Heart right ventricle (tissue), 16 donors: Measurements from ENCODE around the gene PHRF1. TPM values are rescaled to one million over a fixed set of nuclear protein-coding genes. Genes with fewer than 3 reads are reported as not detected.
A peak's percentile ranks its signal among the peaks of the same experiment; 100 is the strongest.

Experiments used
- ATAC-seq, 8 donors: fragments of 200-7000 bp; cut with Tn5 transposase; one replicate each; pipeline ENCODE4 v1.9.1; 2020; ENCODE audit warnings: mild to moderate bottlenecking in 8 of 8, moderate library complexity in 8 of 8, moderate number of reproducible peaks in 1 of 8
- DNase-seq, 2 donors: peaks; one replicate each; pipeline ENCODE4 v3.0.0-alpha.2; 2020
- H3K27ac ChIP-seq, 10 donors: fragments of 200-600 bp; sonication (generic) in 2 of 10; one replicate each; pipeline versions ENCODE4 v1.5.0 to v1.8.0; 2020 to 2022; ENCODE audit warnings: mild to moderate bottlenecking in 3 of 10
- H3K27me3 ChIP-seq, 7 donors: fragments of 200-600 bp; one replicate each; pipeline ENCODE4 v1.8.0; 2021 to 2022; ENCODE audit warnings: mild to moderate bottlenecking in 2 of 7
- H3K36me3 ChIP-seq, 9 donors: fragments of 200-600 bp; sonication (generic) in 1 of 9; one replicate each; pipeline versions ENCODE4 v1.5.0 to v1.8.0; 2020 to 2022; ENCODE audit warnings: mild to moderate bottlenecking in 2 of 9
- H3K4me1 ChIP-seq, 9 donors: fragments of 200-600 bp; sonication (generic) in 1 of 9; one replicate each; pipeline versions ENCODE4 v1.5.0 to v1.8.0; 2020 to 2022; ENCODE audit warnings: mild to moderate bottlenecking in 4 of 9
- H3K4me3 ChIP-seq, 10 donors: fragments of 200-600 bp; sonication (generic) in 2 of 10; one replicate each; pipeline versions ENCODE4 v1.5.0 to v1.8.0; 2020 to 2022; ENCODE audit warnings: mild to moderate bottlenecking in 7 of 10, moderate library complexity in 2 of 10
- H3K9me3 ChIP-seq, 11 donors: fragments of 200-600 bp in 10 of 11; sonication (generic) in 2 of 11; one replicate each; pipeline versions ENCODE4 v1.5.0 to v1.8.0; 2013 to 2022; ENCODE audit warnings: mild to moderate bottlenecking in 2 of 11, control low read depth in 1 of 11, moderate library complexity in 1 of 11
- WGBS, 2 donors: extraction: QIAGEN DNeasy Blood & Tissue Kit; methylation state at CpG; one replicate each; pipeline ENCODE4 v1.1.7; 2013; ENCODE audit warnings: inconsistent platforms in 1 of 2; 5-methylcytosine and 5-hydroxymethylcytosine counted together
- intact Hi-C, 10 donors: fragments of 100-400 bp; cut with DNase I; formaldehyde crosslinking; loops; one replicate each; pipeline versions ENCODE4 v1.11.1 to v1.14.2; 2022
- polyA plus RNA-seq, 2 donors: library from polyadenylated mRNA; stranded (reverse); fragments of 200-250 nt; gene quantifications; one replicate each; pipeline ENCODE4 v1.2.3, GENCODE V29; 2013
- total RNA-seq, 10 donors: library from RNA; stranded (reverse); fragmentation: NEBNext Ultra II Directional in 3 of 10; extraction: Animal tissue kit (Norgen Biotek cat#: 25700) in 3 of 10; gene quantifications; one replicate each; pipeline versions ENCODE4 v1.2.1 to v1.2.4, GENCODE V29; 2021 to 2023
- TF ChIP-seq, protein P1 (sequence below), 9 donors: fragments of 200-600 bp; sonication (generic) in 2 of 9; IDR thresholded peaks; one replicate each; pipeline versions ENCODE4 v1.5.0 to v1.8.0; 2021 to 2022; ENCODE audit warnings: antibody characterized with exemption in 9 of 9, mild to moderate bottlenecking in 5 of 9, moderate library complexity in 1 of 9
- donor health status: Arrhythmogenic right ventricular cardiomyopathy.
- donor health status: ischemic (EF 13 %, LVEDD 7.1; RV severe dilation, severe dysfunction).
- donor health status: healthy with polysubstance abuse.
- donor health status: DM: no; HTN: yes; CAD: no.
- donor health status: DM: no; HTN: no; CAD: no.
- donor health status: ischemic (EF 25% LVEDD 6.9; RV normal size, moderate dysfunction).
- donor health status: ischemic (EF 25% LVEDD 5.7; RV mildly dilated, moderate dysfunction).
- donor health status: healthy.
- donor health status: DM: yes; HTN: yes; CAD: no.
- donor health status: Ischemic cardiomyopathy.
- donor health status: ischemic (EF 35%, LVEDD 5.7; RV mildly dilated, moderate dysfunction).
- donor health status: nonischemic (EF 11% LVEDD 7.7; RV severe dilation, severe dysfunction).
- donor health status: DM: yes; HTN: yes; CAD: no.
- donor health status: PGD.
- donor health status: ischemic (EF 29% LVEDD 5.4; RV normal size, mild dysfunction).
- donor health status: nonischemic (EF 23%, LVEDD 6.1; RV moderate dilation, normal function).

PHRF1 gene
- total and polyA plus RNA-seq, 12 donors, result 10.5 to 23.0 (median 18.5) TPM

GRCh38 chr11:612961-613300 is 36.7 kb downstream of the PHRF1 start:
- TF ChIP-seq, protein P1, sequence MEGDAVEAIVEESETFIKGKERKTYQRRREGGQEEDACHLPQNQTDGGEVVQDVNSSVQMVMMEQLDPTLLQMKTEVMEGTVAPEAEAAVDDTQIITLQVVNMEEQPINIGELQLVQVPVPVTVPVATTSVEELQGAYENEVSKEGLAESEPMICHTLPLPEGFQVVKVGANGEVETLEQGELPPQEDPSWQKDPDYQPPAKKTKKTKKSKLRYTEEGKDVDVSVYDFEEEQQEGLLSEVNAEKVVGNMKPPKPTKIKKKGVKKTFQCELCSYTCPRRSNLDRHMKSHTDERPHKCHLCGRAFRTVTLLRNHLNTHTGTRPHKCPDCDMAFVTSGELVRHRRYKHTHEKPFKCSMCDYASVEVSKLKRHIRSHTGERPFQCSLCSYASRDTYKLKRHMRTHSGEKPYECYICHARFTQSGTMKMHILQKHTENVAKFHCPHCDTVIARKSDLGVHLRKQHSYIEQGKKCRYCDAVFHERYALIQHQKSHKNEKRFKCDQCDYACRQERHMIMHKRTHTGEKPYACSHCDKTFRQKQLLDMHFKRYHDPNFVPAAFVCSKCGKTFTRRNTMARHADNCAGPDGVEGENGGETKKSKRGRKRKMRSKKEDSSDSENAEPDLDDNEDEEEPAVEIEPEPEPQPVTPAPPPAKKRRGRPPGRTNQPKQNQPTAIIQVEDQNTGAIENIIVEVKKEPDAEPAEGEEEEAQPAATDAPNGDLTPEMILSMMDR (IDR thresholded peaks at IDR 0.05), result no peak
- Histone ChIP-seq H3K4me1 (peaks cover 13 to 52% (median 35%) of the 10 kb centered on the region in 9 donors), H3K4me3 (no peak overlapping the region), H3K27me3 (no peaks in the 10 kb centered on the region), H3K36me3 (peaks cover 0 to 72% (median 47%) of the 10 kb centered on the region in 9 donors), H3K9me3 (no peaks in the 10 kb centered on the region), H3K27ac (peak overlapping the region in 5 of 10 donors; percentile 19 to 98 (median 64))
- WGBS, 2 donors, result 93 to 95% methylated on average over 10 of the region's 10 CpGs
- no peak for ATAC-seq
- DNase-seq, result no peak
- intact Hi-C loops, result loop anchor here in 1 of 10 donors (5.0 kb wide), 1 partner anchor 36 kb away; the partner anchor contains the start of gene PHRF1

DNA sequence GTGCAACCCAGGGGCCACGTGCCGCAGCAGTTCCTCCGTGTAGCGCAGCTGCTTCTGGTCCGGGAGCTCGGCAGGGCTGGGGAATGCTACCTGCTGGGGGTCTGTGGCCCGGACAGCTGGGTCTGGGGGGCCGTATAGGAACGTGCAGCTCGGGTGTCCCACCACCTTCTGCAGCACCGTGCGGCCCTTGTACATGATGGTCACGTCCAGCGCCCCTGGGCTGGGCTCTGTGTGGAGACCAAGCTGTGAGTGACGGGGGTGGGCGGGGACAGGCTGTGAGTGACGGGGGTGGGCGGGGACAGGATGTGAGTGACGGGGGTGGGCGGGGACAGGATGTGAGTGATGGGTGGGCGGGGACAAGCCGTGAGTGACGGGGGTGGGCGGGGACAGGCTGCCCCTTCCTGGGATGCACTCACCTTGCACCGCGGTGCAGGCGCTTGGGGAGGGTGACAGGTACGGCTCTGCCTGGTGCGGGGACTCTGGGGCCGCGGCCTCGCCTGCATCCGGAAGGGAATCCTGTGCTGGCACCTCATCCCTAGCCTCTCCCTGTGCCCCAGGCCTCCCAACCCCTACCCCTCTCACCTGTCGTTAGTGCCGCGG is 37.2 kb downstream of the PHRF1 start:
- DNase-seq, result peak; percentile 57 to 61
- Histone ChIP-seq H3K36me3 (peaks cover 0 to 68% (median 45%) of the 10 kb centered on the region in 9 donors), H3K4me1 (peaks cover 13 to 47% (median 32%) of the 10 kb centered on the region in 9 donors), H3K9me3 (no peaks in the 10 kb centered on the region), H3K27ac (peak overlapping the region in 8 of 10 donors; percentile 64 to 98 (median 96)), H3K27me3 (no peaks in the 10 kb centered on the region), H3K4me3 (peak overlapping the region in 3 of 10 donors; percentile 67 to 85 (median 69))
- intact Hi-C loops, result loop anchor here in 1 of 10 donors (5.0 kb wide), 1 partner anchor 36 kb away; the partner anchor contains the start of gene PHRF1
- TF ChIP-seq, protein P1 (IDR thresholded peaks at IDR 0.05), result no peak
- ATAC-seq, result peak in 5 of 8 donors; percentile 0 to 17 (median 1)
- 64 to 70% methylated on average over 32 to 36 of the region's 36 CpGs for WGBS, 2 donors

GRCh38 chr11:614021-614622 is 37.9 kb downstream of the PHRF1 start:
- Histone ChIP-seq H3K9me3 (no peaks in the 10 kb centered on the region), H3K27me3 (no peaks in the 10 kb centered on the region), H3K27ac (peak overlapping the region in 9 of 10 donors; percentile 74 to 99 (median 97)), H3K4me1 (peaks cover 13 to 40% (median 25%) of the 10 kb centered on the region in 9 donors), H3K36me3 (peaks cover 0 to 61% (median 38%) of the 10 kb centered on the region in 9 donors), H3K4me3 (peak overlapping the region in 9 of 10 donors; percentile 57 to 86 (median 77))
- DNase-seq (no peak), ATAC-seq (no peak)
- TF ChIP-seq, protein P1 (IDR thresholded peaks at IDR 0.05), result no peak
- WGBS, 2 donors, result 75 to 76% methylated on average over 12 to 14 of the region's 14 CpGs
- intact Hi-C loops, result loop anchor here in 2 of 10 donors (2.0 to 5.0 kb wide), 2 partner anchors 37 kb away; partner anchors contain the start of gene PHRF1 (in 2 of the 2)

GRCh38 chr11:614623-615503 is 38.6 kb downstream of the PHRF1 start:
- intact Hi-C loops, result loop anchor here in 3 of 10 donors (2.0 to 5.0 kb wide), 2 partner anchors 38 kb away; partner anchors contain the start of gene PHRF1 (in 3 of the 3)
- peak overlapping the region; percentile 33 to 86 (median 73) for H3K4me3 ChIP-seq
- DNase-seq (peak in 1 of 2 donors; percentile 59), ATAC-seq (peak in 4 of 8 donors; percentile 1 to 24 (median 2))
- no peaks in the 10 kb centered on the region for H3K9me3 ChIP-seq
- peaks cover 0 to 54% (median 35%) of the 10 kb centered on the region in 9 donors for H3K36me3 ChIP-seq
- WGBS, 2 donors, result 51 to 60% methylated on average over 64 to 68 of the region's 68 CpGs
- peak overlapping the region; percentile 74 to 99 (median 96) for H3K27ac ChIP-seq
- TF ChIP-seq, protein P1 (IDR thresholded peaks at IDR 0.05), result no peak
- H3K4me1 ChIP-seq, result peaks cover 13 to 40% (median 24%) of the 10 kb centered on the region in 9 donors
- H3K27me3 ChIP-seq, result no peaks in the 10 kb centered on the region
